ENCODE results near the gene MAN1A2.

The MAN1A2 gene

DNA sequence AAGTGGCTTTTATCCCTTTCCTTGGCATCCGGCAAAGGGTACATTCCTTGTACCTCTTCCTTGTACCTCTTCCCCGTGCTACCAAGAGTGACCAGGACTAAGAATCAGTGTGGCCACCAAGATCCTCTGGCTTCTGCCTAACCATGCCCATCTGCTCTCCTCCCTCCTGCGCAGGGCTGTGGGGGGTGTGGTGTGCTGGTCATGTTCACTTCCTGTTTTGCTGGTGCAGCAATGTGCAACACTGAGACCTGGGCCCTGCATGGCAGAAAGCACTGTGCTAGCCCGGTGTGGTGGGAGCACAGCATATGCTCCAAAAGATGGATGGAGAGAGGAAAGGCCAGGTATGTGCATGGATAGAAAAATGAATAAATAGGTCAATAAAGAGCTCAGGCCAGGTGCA is 205.3 kb downstream of the MAN1A2 start:
- in situ Hi-C loops (cut with HindIII; ENCODE audit: low pct_unique_long_range_greater_than_20kb, low sequenced_read_pairs): no loop called here
- TF ChIP-seq JUND (IDR thresholded peaks at IDR 0.05; ENCODE audit: low read depth): no peak
- DNase-seq (ENCODE audit: low read depth in 1 of 2, low spot score in 1 of 2): no peak

DNA sequence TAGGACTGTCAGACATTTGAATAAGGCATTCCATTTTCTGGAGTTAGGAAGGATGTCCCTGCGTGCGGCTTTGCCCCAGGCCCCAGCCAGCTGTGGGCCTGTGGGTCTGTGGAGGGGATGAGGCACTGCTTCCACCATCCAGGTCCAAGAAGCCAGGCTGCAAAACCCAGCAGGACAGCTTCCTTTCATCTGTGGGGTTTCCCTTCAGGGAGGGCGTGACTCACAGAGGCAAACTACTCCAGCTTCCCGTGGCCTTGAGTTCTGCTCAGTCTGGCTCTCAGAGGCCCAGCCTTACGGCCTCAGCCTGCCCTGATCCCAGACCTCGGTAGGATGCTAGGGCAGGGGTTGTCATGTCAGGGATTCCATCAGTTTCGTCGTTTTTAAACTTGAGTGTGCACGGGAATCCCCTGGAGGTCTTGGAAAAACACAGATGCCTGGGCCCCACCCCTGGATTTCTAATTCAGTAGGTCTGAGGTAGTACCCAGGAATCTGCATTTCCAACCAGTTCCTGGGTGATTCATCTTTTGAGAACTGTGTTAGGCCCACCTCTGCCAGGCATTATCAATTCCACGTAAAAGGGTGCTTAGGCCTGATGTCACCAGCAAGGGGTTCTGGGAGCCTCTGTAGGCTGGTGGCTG is 206.3 kb downstream of the MAN1A2 start:
- in situ Hi-C loops (cut with HindIII; ENCODE audit: low pct_unique_long_range_greater_than_20kb, low sequenced_read_pairs): no loop called here
- TF ChIP-seq JUND (IDR thresholded peaks at IDR 0.05; ENCODE audit: low read depth): no peak
- DNase-seq (ENCODE audit: low read depth in 1 of 2, low spot score in 1 of 2): no peak

DNA sequence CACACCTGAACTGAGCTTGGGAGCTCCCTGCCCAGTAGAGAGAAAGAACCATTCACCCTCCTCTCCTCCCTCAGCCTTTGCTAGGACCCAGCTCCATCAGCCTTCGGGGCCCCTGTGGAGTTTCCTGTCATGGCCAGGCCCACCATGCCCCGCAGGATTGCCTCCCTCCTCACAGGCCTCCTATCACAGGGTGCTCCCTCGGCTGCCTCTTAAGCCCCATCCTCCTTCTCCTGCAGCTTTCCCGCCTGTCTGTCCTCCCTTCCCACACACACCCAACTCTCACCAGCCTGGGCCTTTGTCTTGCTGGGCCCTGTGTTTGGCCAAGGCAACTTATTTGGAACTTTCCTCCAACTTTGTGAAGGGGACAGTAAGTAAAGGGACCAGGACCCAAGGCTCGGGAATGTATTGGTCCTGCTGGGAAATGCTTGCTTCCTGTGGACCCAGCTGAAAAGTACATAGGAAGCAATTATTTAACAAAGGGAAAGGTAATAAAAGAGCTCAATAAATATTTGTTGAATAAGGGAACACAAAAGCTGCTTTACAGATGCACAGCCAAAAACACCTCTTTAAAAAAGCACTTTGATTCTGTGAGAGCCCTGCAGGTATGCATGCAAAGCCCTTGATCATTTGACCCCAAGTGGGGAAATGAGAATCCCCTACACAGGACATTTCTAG is 207.0 kb downstream of the MAN1A2 start:
- TF ChIP-seq JUND (IDR thresholded peaks at IDR 0.05; ENCODE audit: low read depth): no peak
- DNase-seq (ENCODE audit: low read depth in 1 of 2, low spot score in 1 of 2): peak in 1 of 2 experiments; percentile 38
- in situ Hi-C loops (cut with HindIII; ENCODE audit: low pct_unique_long_range_greater_than_20kb, low sequenced_read_pairs): no loop called here

DNA sequence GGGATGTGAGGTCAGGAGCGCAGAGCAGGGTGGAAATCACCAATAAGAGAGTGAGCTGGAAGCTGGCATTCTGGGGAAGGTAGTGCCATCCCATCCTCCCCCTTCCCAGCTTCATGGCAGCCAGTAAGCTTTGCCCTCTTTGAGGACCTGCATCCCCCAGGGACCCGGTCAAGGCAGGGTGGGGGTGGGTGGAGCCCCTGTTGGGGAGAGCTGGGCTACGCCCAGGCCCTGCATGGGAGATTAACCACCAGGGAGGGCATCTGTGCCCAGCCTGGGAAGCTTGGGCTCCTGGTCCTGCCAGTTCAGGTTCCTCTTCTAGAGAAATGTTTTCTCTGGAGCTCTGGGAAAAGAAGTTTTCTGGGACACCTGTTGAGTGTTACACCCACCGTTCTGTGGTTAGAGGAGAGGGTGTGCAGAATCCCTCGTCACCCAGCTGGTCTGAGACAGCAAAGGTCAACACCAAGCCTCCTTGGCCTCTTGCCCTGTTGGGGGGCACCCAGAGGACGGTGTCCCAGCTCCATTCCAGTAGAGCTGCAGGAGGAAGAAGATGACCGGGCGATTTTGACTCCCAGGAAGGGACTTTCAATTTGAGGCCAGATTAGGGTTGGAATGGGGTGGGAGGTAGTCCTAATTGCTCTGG is 208.5 kb downstream of the MAN1A2 start:
- in situ Hi-C loops (cut with HindIII; ENCODE audit: low pct_unique_long_range_greater_than_20kb, low sequenced_read_pairs): no loop called here
- TF ChIP-seq JUND (IDR thresholded peaks at IDR 0.05; ENCODE audit: low read depth): no peak
- DNase-seq (ENCODE audit: low read depth in 1 of 2, low spot score in 1 of 2): no peak

DNA sequence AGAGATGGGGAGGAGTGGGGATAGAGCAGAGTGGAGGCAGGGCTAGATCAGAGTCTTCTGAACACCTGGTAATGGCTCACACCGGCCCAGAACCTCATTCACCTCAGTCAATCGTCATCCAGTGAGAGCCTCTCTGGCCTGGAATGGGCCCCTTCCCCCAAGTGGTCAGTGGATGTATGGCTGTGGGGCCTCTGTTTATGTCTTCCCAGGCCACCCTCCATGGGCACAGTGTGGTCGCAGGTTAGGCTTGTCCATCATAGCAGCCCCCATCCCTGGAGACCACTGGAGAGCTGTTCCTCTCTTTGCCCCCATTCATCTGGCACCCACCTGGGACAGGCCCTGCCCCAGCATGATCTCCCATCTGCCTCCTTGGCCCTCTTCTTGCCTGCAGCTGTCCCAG is 209.0 kb downstream of the MAN1A2 start:
- in situ Hi-C loops (cut with HindIII; ENCODE audit: low pct_unique_long_range_greater_than_20kb, low sequenced_read_pairs): no loop called here
- no peak for TF ChIP-seq JUND (IDR thresholded peaks at IDR 0.05; ENCODE audit: low read depth)
- DNase-seq (ENCODE audit: low read depth in 1 of 2, low spot score in 1 of 2): no peak

DNA sequence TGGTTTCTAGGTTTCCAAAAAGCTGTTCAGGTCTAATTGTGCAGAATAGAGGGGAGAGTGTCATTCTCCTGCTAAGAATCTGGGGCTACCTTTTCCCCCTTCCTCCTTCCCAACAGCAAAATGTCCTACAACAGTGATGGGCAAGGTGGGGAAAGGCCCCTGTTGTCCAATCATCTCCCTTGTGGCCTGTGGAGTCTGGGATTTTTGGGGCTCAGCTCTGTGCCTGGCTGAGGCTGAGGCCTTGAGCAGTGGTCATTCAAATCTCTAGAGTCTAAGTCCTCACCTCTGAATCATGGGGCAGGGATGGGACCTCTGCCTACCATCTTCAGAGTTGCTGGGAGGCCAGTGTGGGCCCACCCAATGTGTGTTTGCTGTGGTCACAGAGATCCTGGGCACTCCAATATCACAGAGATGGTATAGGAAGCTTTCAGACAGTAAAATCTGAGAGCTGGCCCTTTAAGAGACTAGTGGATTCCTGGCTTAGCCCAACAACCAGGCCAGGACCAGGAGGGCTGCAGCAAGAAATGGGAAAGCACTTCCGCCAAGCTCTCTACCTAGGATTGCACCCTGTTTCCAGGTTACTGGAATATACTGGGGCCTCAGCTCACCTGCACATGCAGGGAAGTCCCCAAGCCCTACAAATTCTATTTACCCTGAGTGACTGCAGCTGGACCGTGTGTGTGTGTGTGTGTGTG is 210.1 kb downstream of the MAN1A2 start:
- TF ChIP-seq JUND (IDR thresholded peaks at IDR 0.05; ENCODE audit: low read depth): no peak
- no peak for DNase-seq (ENCODE audit: low read depth in 1 of 2, low spot score in 1 of 2)
- in situ Hi-C loops (cut with HindIII; ENCODE audit: low pct_unique_long_range_greater_than_20kb, low sequenced_read_pairs): no loop called here

DNA sequence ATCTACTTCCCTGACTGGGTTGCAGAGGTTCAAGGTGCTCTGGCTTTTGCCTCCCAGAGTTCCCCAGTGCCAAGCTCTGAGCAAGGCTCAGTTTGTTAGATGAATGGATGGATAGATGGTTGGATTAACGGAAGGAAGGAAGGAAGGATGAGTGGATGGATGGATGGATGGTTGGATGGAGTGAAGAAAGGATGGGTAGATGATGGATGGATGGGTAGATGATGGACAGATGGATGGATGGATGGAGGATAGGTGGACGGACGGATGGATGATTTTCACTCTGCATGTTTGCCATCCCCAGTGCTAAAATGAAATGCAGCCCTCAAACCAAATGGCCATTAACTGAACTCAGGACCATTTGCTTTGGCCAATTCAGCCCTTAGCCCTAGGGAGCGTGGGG is 211.2 kb downstream of the MAN1A2 start:
- in situ Hi-C loops (cut with HindIII; ENCODE audit: low pct_unique_long_range_greater_than_20kb, low sequenced_read_pairs): no loop called here
- TF ChIP-seq JUND (IDR thresholded peaks at IDR 0.05; ENCODE audit: low read depth): no peak
- DNase-seq (ENCODE audit: low read depth in 1 of 2, low spot score in 1 of 2): no peak

Measured in T47D (cell line).